ENCODE data around the gene CLDN6. TPM values are rescaled to one million over a fixed set of nuclear protein-coding genes. Genes with fewer than 3 reads are reported as not detected.

Gene CLDN6
- total and polyA plus RNA-seq, 2 of the 13 experiments (the other 11 are each of a cell fraction or from before 2014, with no cell fraction given), result 5.9 to 7.6 TPM

DNA sequence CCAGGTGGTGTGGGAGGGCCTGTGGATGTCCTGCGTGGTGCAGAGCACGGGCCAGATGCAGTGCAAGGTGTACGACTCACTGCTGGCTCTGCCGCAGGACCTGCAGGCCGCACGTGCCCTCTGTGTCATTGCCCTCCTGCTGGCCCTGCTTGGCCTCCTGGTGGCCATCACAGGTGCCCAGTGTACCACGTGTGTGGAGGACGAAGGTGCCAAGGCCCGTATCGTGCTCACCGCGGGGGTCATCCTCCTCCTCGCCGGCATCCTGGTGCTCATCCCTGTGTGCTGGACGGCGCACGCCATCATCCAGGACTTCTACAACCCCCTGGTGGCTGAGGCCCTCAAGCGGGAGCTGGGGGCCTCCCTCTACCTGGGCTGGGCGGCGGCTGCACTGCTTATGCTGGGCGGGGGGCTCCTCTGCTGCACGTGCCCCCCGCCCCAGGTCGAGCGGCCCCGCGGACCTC, 4.5 kb downstream of the CLDN6 start (continued):
- TF ChIP-seq JUN (CRISPR knock-in tag; IDR thresholded peaks at IDR 0.05), result no peak
- TF ChIP-seq, protein P1, sequence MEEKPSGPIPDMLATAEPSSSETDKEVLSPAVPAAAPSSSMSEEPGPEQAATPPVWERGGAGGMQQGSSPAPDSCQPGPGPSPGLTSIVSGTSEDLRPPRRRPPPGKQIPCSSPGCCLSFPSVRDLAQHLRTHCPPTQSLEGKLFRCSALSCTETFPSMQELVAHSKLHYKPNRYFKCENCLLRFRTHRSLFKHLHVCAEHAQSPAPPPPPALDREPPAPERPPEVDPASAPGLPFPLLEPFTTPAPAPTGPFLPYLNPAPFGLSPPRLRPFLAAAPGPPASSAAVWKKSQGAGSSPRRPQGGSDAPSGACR (CRISPR knock-in tag; IDR thresholded peaks at IDR 0.05), result no peak
- no peak for TF ChIP-seq ZNF605 (CRISPR knock-in tag; IDR thresholded peaks at IDR 0.05)
- 0 out of 2 replicates have a peak, but pooled peaks have one; percentile 19 for TF ChIP-seq RAD21 (CRISPR knock-in tag; IDR thresholded peaks at IDR 0.05)
- TF ChIP-seq, protein P2, sequence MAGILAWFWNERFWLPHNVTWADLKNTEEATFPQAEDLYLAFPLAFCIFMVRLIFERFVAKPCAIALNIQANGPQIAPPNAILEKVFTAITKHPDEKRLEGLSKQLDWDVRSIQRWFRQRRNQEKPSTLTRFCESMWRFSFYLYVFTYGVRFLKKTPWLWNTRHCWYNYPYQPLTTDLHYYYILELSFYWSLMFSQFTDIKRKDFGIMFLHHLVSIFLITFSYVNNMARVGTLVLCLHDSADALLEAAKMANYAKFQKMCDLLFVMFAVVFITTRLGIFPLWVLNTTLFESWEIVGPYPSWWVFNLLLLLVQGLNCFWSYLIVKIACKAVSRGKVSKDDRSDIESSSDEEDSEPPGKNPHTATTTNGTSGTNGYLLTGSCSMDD (CRISPR knock-in tag; IDR thresholded peaks at IDR 0.05), result no peak
- TF ChIP-seq TBX3 (IDR thresholded peaks at IDR 0.05; ENCODE audit: borderline replicate concordance), result no peak
- TF ChIP-seq, protein P3, sequence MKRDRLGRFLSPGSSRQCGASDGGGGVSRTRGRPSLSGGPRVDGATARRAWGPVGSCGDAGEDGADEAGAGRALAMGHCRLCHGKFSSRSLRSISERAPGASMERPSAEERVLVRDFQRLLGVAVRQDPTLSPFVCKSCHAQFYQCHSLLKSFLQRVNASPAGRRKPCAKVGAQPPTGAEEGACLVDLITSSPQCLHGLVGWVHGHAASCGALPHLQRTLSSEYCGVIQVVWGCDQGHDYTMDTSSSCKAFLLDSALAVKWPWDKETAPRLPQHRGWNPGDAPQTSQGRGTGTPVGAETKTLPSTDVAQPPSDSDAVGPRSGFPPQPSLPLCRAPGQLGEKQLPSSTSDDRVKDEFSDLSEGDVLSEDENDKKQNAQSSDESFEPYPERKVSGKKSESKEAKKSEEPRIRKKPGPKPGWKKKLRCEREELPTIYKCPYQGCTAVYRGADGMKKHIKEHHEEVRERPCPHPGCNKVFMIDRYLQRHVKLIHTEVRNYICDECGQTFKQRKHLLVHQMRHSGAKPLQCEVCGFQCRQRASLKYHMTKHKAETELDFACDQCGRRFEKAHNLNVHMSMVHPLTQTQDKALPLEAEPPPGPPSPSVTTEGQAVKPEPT (CRISPR knock-in tag; IDR thresholded peaks at IDR 0.05; ENCODE audit: low read depth), result no peak
- TF ChIP-seq, protein P4, sequence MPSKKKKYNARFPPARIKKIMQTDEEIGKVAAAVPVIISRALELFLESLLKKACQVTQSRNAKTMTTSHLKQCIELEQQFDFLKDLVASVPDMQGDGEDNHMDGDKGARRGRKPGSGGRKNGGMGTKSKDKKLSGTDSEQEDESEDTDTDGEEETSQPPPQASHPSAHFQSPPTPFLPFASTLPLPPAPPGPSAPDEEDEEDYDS (CRISPR knock-in tag; IDR thresholded peaks at IDR 0.05), result no peak
- TF ChIP-seq ZNF501 (CRISPR knock-in tag; IDR thresholded peaks at IDR 0.05), result no peak
- TF ChIP-seq, protein P5, sequence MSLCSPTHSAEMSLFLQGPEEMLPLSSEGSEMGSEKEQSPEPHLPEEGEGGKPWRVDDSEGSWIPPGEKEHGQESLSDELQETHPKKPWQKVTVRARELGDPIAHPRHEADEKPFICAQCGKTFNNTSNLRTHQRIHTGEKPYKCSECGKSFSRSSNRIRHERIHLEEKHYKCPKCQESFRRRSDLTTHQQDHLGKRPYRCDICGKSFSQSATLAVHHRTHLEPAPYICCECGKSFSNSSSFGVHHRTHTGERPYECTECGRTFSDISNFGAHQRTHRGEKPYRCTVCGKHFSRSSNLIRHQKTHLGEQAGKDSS (CRISPR knock-in tag; IDR thresholded peaks at IDR 0.05; ENCODE audit: borderline replicate concordance, low read depth), result no peak
- no peak for TF ChIP-seq ZNF496 (CRISPR knock-in tag; IDR thresholded peaks at IDR 0.05; ENCODE audit: insufficient replicate concordance)
- TF ChIP-seq, protein P6, sequence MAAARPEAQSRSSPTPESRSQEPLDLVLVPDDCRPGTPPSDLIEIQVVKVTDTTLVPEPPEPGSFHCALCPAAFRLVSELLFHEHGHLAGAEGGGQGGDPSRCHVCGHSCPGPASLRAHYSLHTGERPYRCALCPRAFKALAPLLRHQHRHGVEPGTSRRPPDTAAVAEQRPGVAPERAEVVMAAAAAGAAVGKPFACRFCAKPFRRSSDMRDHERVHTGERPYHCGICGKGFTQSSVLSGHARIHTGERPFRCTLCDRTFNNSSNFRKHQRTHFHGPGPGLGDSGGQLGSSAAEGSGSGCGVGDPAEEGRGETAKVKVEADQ (CRISPR knock-in tag; IDR thresholded peaks at IDR 0.05; ENCODE audit: borderline replicate concordance), result no peak
- TF ChIP-seq, protein P7, sequence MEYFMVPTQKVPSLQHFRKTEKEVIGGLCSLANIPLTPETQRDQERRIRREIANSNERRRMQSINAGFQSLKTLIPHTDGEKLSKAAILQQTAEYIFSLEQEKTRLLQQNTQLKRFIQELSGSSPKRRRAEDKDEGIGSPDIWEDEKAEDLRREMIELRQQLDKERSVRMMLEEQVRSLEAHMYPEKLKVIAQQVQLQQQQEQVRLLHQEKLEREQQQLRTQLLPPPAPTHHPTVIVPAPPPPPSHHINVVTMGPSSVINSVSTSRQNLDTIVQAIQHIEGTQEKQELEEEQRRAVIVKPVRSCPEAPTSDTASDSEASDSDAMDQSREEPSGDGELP (IDR thresholded peaks at IDR 0.05; ENCODE audit: borderline replicate concordance, low read depth), result no peak
- TF ChIP-seq RARG (CRISPR knock-in tag; IDR thresholded peaks at IDR 0.05; ENCODE audit: low read depth), result no peak
- no peak for TF ChIP-seq ZZZ3 (CRISPR knock-in tag; IDR thresholded peaks at IDR 0.05; ENCODE audit: borderline replicate concordance)
- no peak for TF ChIP-seq ZNF562 (CRISPR knock-in tag; IDR thresholded peaks at IDR 0.05; ENCODE audit: borderline replicate concordance)
- no peak for TF ChIP-seq FOXA1 (IDR thresholded peaks at IDR 0.05)
- TF ChIP-seq FOXA1 (CRISPR knock-in tag; IDR thresholded peaks at IDR 0.05), result no peak
- no peak for TF ChIP-seq SOX6 (IDR thresholded peaks at IDR 0.05)
- 0 out of 2 replicates have a peak, but pooled peaks have one; percentile 13 for TF ChIP-seq SOX6 (CRISPR knock-in tag; IDR thresholded peaks at IDR 0.05)
- no peak for TF ChIP-seq ZSCAN22 (CRISPR knock-in tag; IDR thresholded peaks at IDR 0.05)
- TF ChIP-seq, protein P8, sequence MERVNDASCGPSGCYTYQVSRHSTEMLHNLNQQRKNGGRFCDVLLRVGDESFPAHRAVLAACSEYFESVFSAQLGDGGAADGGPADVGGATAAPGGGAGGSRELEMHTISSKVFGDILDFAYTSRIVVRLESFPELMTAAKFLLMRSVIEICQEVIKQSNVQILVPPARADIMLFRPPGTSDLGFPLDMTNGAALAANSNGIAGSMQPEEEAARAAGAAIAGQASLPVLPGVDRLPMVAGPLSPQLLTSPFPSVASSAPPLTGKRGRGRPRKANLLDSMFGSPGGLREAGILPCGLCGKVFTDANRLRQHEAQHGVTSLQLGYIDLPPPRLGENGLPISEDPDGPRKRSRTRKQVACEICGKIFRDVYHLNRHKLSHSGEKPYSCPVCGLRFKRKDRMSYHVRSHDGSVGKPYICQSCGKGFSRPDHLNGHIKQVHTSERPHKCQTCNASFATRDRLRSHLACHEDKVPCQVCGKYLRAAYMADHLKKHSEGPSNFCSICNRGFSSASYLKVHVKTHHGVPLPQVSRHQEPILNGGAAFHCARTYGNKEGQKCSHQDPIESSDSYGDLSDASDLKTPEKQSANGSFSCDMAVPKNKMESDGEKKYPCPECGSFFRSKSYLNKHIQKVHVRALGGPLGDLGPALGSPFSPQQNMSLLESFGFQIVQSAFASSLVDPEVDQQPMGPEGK (CRISPR knock-in tag; IDR thresholded peaks at IDR 0.05), result peak; percentile 45; the same call in 1 of the 2 replicates
